Measurements from ENCODE around the gene SNAI1. TPM values are rescaled to one million over a fixed set of nuclear protein-coding genes. Genes with fewer than 3 reads are reported as not detected.

SNAI1 gene
- total and polyA plus RNA-seq, 2 donors (not counting 3 experiments of a cell fraction or from before 2014, with no cell fraction given), result 10.8 to 13.4 TPM

DNA sequence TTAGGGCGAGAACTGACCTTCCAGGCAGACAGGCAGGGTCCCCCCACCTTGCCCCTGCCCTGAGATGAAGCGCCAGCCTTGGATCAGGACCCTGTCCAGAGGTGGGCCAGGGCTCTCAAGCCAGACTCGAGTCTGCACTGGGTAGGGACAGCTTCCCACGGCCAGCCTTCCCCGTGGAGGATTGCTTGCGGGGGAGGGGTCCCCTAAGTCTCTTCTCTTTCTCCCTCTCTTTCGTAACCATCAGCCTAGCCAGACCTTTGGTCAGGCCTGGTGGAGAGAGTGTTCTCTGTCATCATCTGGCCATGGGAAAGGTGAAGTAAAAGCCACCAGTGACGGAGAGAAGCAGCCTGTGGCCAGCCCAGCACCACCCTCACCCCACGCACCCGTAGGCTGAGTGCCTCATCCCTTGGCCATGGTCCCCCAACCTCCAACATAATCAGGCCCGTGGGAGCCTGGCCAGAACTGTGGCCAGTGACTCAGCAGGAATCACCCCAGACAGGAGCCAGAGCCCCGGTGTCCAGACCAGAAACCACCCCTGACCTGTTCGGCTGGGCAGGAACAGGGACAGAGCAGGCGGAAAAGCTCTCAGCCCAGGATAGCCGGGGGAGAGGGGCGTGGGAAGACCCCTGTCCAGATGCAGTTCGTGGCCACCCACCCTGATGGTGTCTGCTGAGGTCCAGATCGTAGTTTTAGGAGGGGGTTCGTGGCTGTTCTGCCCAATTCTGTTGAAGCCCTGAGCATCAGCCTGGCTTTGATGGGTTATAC, 47.1 kb downstream of the SNAI1 start:
- DNase-seq (ENCODE audit: low read depth, low spot score) (peak; percentile 93), FAIRE-seq (peak; percentile 97)
- Histone ChIP-seq H3K27ac (ENCODE audit: insufficient read depth, low read depth, low read length) (peak overlapping the region; percentile 99), H3K4me2 (ENCODE audit: insufficient read depth, low read length) (peak overlapping the region; percentile 26), H2AFZ (ENCODE audit: low read depth, low read length) (no peak overlapping the region), H3K9me3 (replicated peaks; ENCODE audit: control insufficient read depth, insufficient read depth, low read length) (no peaks in the 10 kb centered on the region), H3K9ac (replicated peaks; ENCODE audit: extremely low read depth, insufficient read depth, low read length) (peak overlapping the region; percentile 88), H3K36me3 (ENCODE audit: control insufficient read depth in 2 of 2, extremely low read depth in 1 of 2, insufficient read depth in 2 of 2, low read length in 2 of 2) (no peaks in the 10 kb centered on the region), H3K27me3 (ENCODE audit: control insufficient read depth in 2 of 2, insufficient read depth in 2 of 2, low read length in 2 of 2) (no peaks in the 10 kb centered on the region), H3K4me1 (ENCODE audit: control insufficient read depth, extremely low read depth, insufficient read depth, low read length) (peaks cover 57% of the 10 kb centered on the region), H3K79me2 (ENCODE audit: control insufficient read depth, insufficient read depth, low read length) (no peaks in the 10 kb centered on the region), H4K20me1 (replicated peaks; ENCODE audit: control insufficient read depth, extremely low read depth, insufficient read depth, low read length) (no peaks in the 10 kb centered on the region), H3K9me1 (replicated peaks; ENCODE audit: control insufficient read depth, extremely low read depth, insufficient read depth, low read length) (no peaks in the 10 kb centered on the region), H3K4me3 (replicated peaks in 1 of 3; ENCODE audit: insufficient read depth in 1 of 3, low read depth in 1 of 3, low read length in 3 of 3) (peak overlapping the region in 1 of 3 experiments; percentile 2)
- TSS peak; percentile 14 for BruUV-seq (replicated peaks)
- intact Hi-C loops (cut with micrococcal nuclease) (loop anchor here (1.0 to 10.0 kb wide), 7 partner anchors 10 to 465 kb away; partner anchors contain the start of gene PTGIS), dilution Hi-C loops (cut with MboI; ENCODE audit: extremely low pct_ligation_motif_present, low sequenced_read_pairs) (no loop called here)
- TF ChIP-seq POLR2A (IDR thresholded peaks at IDR 0.05; ENCODE audit: low read depth, low read length) (peak; percentile 66), POLR2AphosphoS5 (IDR thresholded peaks at IDR 0.05; ENCODE audit: insufficient read depth, low read depth, low read length) (peak; percentile 91), FOS (IDR thresholded peaks at IDR 0.05; ENCODE audit: borderline replicate concordance, insufficient read depth, low read length) (peak; percentile 89), GATA2 (IDR thresholded peaks at IDR 0.05; ENCODE audit: insufficient read depth, insufficient read length, low read depth, low read length) (peak; percentile 20), JUN (IDR thresholded peaks at IDR 0.05; ENCODE audit: borderline replicate concordance, insufficient read depth, insufficient read length, low read depth) (peak; percentile 28)
- TF ChIP-seq, protein P1, sequence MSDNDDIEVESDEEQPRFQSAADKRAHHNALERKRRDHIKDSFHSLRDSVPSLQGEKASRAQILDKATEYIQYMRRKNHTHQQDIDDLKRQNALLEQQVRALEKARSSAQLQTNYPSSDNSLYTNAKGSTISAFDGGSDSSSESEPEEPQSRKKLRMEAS (IDR thresholded peaks at IDR 0.05; ENCODE audit: insufficient read depth, insufficient read length), result no peak
- CTCF ChIA-PET, result interaction anchor here (0.8 to 3.3 kb wide), 4 partner anchors 31 to 51 kb away, joined by 3 to 18 read pairs (median 8); no protein-coding TSS in a partner anchor
- POLR2A ChIA-PET, result no interaction called here
